Measurements from ENCODE around the gene C11orf21.

GRCh38 chr11:2321311-2321683, 19.6 kb upstream of the C11orf21 start:
- no peak for TF ChIP-seq POLR2AphosphoS5 (IDR thresholded peaks at IDR 0.05; ENCODE audit: low read depth, low read length)
- no peak for TF ChIP-seq CTCF (IDR thresholded peaks at IDR 0.05)
- no peak for TF ChIP-seq EZH2phosphoT487 (IDR thresholded peaks at IDR 0.05; ENCODE audit: borderline replicate concordance, low read depth)
- no peak for TF ChIP-seq USF1 (IDR thresholded peaks at IDR 0.05; ENCODE audit: borderline replicate concordance, low read depth)
- no peak for TF ChIP-seq CHD2 (IDR thresholded peaks at IDR 0.05; ENCODE audit: low read length, partially characterized antibody)
